Tibial nerve (tissue), 4 donors: Measurements from ENCODE around the gene CAMK1D. TPM values are rescaled to one million over a fixed set of nuclear protein-coding genes. Genes with fewer than 3 reads are reported as not detected.

Experiments used
- DNase-seq, 2 donors: peaks; one replicate each; pipeline ENCODE4 v3.0.0-alpha.2; 2019; ENCODE audit warnings: low spot score in 2 of 2
- H3K27ac ChIP-seq, 4 donors: fragments of 200-600 bp; sonication (generic) in 3 of 4; one replicate each; pipeline ENCODE4 v1.5.1; 2017 to 2019; ENCODE audit warnings: mild to moderate bottlenecking in 1 of 4
- H3K27me3 ChIP-seq, 2 donors: fragments of 200-600 bp; sonication (generic) in 1 of 2; one replicate each; pipeline versions ENCODE4 v1.5.1 to v1.6.0; 2017 to 2019
- H3K36me3 ChIP-seq, 3 donors: fragments of 200-600 bp; sonication (generic); one replicate each; pipeline ENCODE4 v1.5.1; 2018 to 2019
- H3K4me1 ChIP-seq, 4 donors: fragments of 200-600 bp; sonication (generic) in 3 of 4; one replicate each; pipeline ENCODE4 v1.5.1; 2017 to 2019
- H3K4me3 ChIP-seq, 4 donors: fragments of 200-600 bp; sonication (generic) in 3 of 4; one replicate each; pipeline ENCODE4 v1.5.1; 2017 to 2019; ENCODE audit warnings: mild to moderate bottlenecking in 1 of 4, moderate library complexity in 1 of 4
- H3K9me3 ChIP-seq, 4 donors: fragments of 200-600 bp; sonication (generic) in 3 of 4; one replicate each; pipeline ENCODE4 v1.5.1; 2017 to 2019
- EP300 ChIP-seq, 2 donors: sonication (generic); formaldehyde crosslinking; IDR thresholded peaks; one replicate each; pipeline ENCODE4 v1.6.1; 2017; ENCODE audit warnings: antibody characterized with exemption in 2 of 2, mild to moderate bottlenecking in 1 of 2
- POLR2A ChIP-seq, 2 donors: fragments of 450-650 bp; IDR thresholded peaks; one replicate each; pipeline ENCODE4 v1.6.1; 2017; ENCODE audit warnings: antibody characterized with exemption in 2 of 2, mild to moderate bottlenecking in 2 of 2, moderate library complexity in 2 of 2
- WGBS, 2 donors: methylation state at CpG; one replicate each; pipeline ENCODE4 v1.1.5; 2018; 5-methylcytosine and 5-hydroxymethylcytosine counted together
- total RNA-seq, 4 donors: library from RNA; depleted of rRNA; stranded (reverse); fragments of >200 nt; gene quantifications; one replicate each; pipeline ENCODE4 v1.1.0, GENCODE V29; 2016
- TF ChIP-seq, protein P1 (sequence below), 5 experiments: fragments of 200-600 bp in 3 of 5; fragments of 450-650 bp in 2 of 5; sonication (generic) in 3 of 5; IDR thresholded peaks; one replicate each; pipeline ENCODE4 v1.5.1; 2016 to 2019; ENCODE audit warnings: antibody characterized with exemption in 5 of 5, mild to moderate bottlenecking in 3 of 5, moderate library complexity in 2 of 5

Gene CAMK1D
- total RNA-seq, 4 donors from 2014 or later = 6.9 to 20.5 (median 17.2) TPM

DNA sequence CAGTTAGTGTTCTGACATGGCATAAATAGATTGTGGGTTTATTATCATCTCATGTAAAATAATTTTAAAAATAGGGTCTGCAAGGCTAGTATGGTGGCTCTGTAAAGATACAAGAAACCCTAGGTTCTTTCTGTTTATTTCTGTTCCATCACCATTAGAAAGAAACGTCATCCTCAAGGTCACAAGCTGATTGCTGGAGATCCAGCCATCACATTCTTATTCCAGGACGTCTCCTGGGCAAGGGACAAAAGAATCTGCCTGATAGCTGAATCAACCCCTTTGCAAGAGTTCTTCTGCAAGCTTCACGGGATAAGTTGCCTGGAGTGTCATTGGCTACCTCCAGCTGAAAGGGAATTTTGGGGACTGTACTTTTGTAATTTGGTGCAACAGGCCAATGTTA, 184.4 kb downstream of the CAMK1D start:
- Histone ChIP-seq H3K4me3 (no peak overlapping the region), H3K4me1 (peaks cover 0 to 18% (median 0%) of the 10 kb centered on the region in 4 donors), H3K36me3 (no peaks in the 10 kb centered on the region), H3K27me3 (no peaks in the 10 kb centered on the region), H3K27ac (no peak overlapping the region), H3K9me3 (peaks cover 0 to 3% (median 0%) of the 10 kb centered on the region in 4 donors)
- TF ChIP-seq POLR2A (IDR thresholded peaks at IDR 0.05) (no peak), EP300 (IDR thresholded peaks at IDR 0.05) (no peak)
- TF ChIP-seq, protein P1, sequence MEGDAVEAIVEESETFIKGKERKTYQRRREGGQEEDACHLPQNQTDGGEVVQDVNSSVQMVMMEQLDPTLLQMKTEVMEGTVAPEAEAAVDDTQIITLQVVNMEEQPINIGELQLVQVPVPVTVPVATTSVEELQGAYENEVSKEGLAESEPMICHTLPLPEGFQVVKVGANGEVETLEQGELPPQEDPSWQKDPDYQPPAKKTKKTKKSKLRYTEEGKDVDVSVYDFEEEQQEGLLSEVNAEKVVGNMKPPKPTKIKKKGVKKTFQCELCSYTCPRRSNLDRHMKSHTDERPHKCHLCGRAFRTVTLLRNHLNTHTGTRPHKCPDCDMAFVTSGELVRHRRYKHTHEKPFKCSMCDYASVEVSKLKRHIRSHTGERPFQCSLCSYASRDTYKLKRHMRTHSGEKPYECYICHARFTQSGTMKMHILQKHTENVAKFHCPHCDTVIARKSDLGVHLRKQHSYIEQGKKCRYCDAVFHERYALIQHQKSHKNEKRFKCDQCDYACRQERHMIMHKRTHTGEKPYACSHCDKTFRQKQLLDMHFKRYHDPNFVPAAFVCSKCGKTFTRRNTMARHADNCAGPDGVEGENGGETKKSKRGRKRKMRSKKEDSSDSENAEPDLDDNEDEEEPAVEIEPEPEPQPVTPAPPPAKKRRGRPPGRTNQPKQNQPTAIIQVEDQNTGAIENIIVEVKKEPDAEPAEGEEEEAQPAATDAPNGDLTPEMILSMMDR (IDR thresholded peaks at IDR 0.05) = no peak
- 82 to 95% methylated on average over 3 of the region's 3 CpGs for WGBS, 2 donors
- DNase-seq = no peak

DNA sequence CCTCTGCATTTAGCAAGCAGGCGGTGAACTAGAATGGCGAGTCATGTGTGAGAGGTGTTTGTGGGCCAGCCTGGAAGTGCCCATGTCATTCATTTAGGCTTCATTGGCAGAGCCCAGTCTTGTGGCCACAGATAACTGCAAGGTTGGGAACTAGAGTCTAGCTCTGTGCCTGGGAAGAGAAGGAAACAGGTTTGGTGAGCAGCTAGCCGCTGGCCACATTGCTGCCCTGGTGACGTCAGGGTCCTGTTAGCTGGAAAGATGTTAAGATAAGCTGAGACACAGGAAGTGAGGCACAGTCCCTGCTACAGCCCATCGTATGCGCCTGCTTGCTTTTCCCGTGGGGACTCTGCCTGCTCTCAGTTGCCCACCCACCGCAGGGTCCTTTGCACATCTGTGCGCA, 185.5 kb downstream of the CAMK1D start:
- Histone ChIP-seq H3K36me3 (no peaks in the 10 kb centered on the region), H3K27me3 (no peaks in the 10 kb centered on the region), H3K27ac (no peak overlapping the region), H3K9me3 (peaks cover 0 to 3% (median 0%) of the 10 kb centered on the region in 4 donors), H3K4me3 (no peak overlapping the region), H3K4me1 (peaks cover 0 to 22% (median 0%) of the 10 kb centered on the region in 4 donors)
- TF ChIP-seq POLR2A (IDR thresholded peaks at IDR 0.05) = no peak
- TF ChIP-seq EP300 (IDR thresholded peaks at IDR 0.05) = no peak
- DNase-seq = no peak
- 72 to 81% methylated on average over 9 of the region's 9 CpGs for WGBS, 2 donors

- Histone ChIP-seq H3K27me3 (no peaks in the 10 kb centered on the region), H3K36me3 (no peaks in the 10 kb centered on the region), H3K4me1 (peaks cover 0 to 14% (median 0%) of the 10 kb centered on the region in 4 donors), H3K9me3 (peaks cover 0 to 3% (median 0%) of the 10 kb centered on the region in 4 donors), H3K27ac (no peak overlapping the region), H3K4me3 (no peak overlapping the region)
- TF ChIP-seq, protein P1 (IDR thresholded peaks at IDR 0.05) = no peak
- TF ChIP-seq POLR2A (IDR thresholded peaks at IDR 0.05) = no peak
- TF ChIP-seq EP300 (IDR thresholded peaks at IDR 0.05) = no peak
- no peak for DNase-seq
Measured at GRCh38 chr10:12535656-12536055, 186.3 kb downstream of the CAMK1D start.

- TF ChIP-seq POLR2A (IDR thresholded peaks at IDR 0.05) (no peak), EP300 (IDR thresholded peaks at IDR 0.05) (no peak)
- TF ChIP-seq, protein P1 (IDR thresholded peaks at IDR 0.05) = no peak
Measured at GRCh38 chr10:12538491-12538995, 189.2 kb downstream of the CAMK1D start.

DNA sequence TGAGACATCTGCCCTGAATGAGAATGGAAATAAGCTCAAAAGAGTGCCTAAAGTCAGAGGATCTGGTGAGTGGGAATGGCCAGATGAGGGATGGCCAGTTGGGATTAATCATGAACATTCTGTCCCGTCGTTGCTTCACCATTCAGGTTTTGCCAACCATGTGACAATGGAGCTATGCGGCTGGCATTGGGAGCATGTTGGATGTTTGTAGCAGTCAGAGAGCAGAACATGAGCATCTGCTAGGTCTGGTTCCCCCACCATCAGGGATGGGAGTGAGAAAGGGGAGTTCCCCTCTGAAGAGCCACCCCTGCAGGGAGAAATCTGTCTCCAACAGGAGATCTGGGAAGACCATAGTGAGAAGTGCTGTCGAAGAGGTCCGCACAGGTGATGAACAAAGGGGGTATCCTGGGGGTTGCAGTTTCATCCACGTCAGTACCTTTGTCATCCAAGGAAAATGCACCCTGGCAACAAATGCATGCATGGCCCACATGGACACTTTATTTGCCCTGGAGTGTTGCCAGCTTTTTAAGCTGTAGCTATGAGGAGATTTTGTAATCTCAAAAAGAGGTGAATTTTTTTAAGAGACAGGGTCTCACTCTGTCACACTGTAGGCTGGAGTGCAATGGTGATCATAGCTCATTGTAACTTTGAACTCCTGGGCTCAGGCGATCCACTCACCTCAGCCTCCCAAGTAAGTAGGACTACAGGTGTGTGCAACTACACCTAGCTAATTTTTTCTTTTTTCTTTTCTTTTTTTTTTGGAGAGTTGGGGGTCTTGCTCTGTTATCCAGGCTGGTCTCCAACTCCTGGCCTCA, 190.2 kb downstream of the CAMK1D start:
- no peak overlapping the region for H3K27ac ChIP-seq
- H3K4me1 ChIP-seq = peaks cover 0 to 7% (median 0%) of the 10 kb centered on the region in 4 donors
- TF ChIP-seq, protein P1 (IDR thresholded peaks at IDR 0.05) = no peak
- TF ChIP-seq EP300 (IDR thresholded peaks at IDR 0.05) = peak in 1 of 2 donors; percentile 65
- TF ChIP-seq POLR2A (IDR thresholded peaks at IDR 0.05) = no peak
- H3K9me3 ChIP-seq = peaks cover 0 to 5% (median 0%) of the 10 kb centered on the region in 4 donors
- no peaks in the 10 kb centered on the region for H3K27me3 ChIP-seq
- H3K4me3 ChIP-seq = no peak overlapping the region
- 75 to 87% methylated on average over 7 of the region's 7 CpGs for WGBS, 2 donors
- H3K36me3 ChIP-seq = no peaks in the 10 kb centered on the region
- DNase-seq = peak in 1 of 2 donors; percentile 53

More at GRCh38 chr10:12538491-12538995, 189.2 kb downstream of the CAMK1D start:
- no peaks in the 10 kb centered on the region for H3K36me3 ChIP-seq
- WGBS, 2 donors = 86 to 87% methylated on average over 9 of the region's 9 CpGs
- H3K27ac ChIP-seq = no peak overlapping the region
- H3K4me3 ChIP-seq = no peak overlapping the region
- peaks cover 0 to 7% (median 0%) of the 10 kb centered on the region in 4 donors for H3K4me1 ChIP-seq
- no peak for DNase-seq
- H3K27me3 ChIP-seq = no peaks in the 10 kb centered on the region
- H3K9me3 ChIP-seq = peaks cover 0 to 5% (median 0%) of the 10 kb centered on the region in 4 donors
